ENCODE results near the gene TMEM169. TPM values are rescaled to one million over a fixed set of nuclear protein-coding genes. Genes with fewer than 3 reads are reported as not detected.
A peak's percentile ranks its signal among the peaks of the same experiment; 100 is the strongest.
"Not testable (repeated sequence)": the region's sequence is repeated elsewhere in the genome, so short reads cannot be mapped to it uniquely, and the experiment has no call there.

The TMEM169 gene
- total RNA-seq, 2 donors from 2014 or later: 1.6 TPM

GRCh38 chr2:216075510-216076485 is 5.9 kb upstream of the TMEM169 start:
- no peak for ATAC-seq (replicated peaks in 1 of 2)
- peaks cover 0 to 1% of the 10 kb centered on the region in 2 donors for H3K36me3 Mint-ChIP-seq (ENCODE audit: insufficient read depth in 2 of 2)
- H3K27ac Mint-ChIP-seq: no peak overlapping the region

GRCh38 chr2:216078776-216079175 is 2.9 kb upstream of the TMEM169 start:
- peaks cover 65% of the 10 kb centered on the region for H3K4me1 Mint-ChIP-seq (ENCODE audit: low read depth)
- no peaks in the 10 kb centered on the region for H3K27me3 Mint-ChIP-seq (ENCODE audit: low read depth)
- no peak overlapping the region for H3K27ac Mint-ChIP-seq

More at GRCh38 chr2:216075510-216076485, 5.9 kb upstream of the TMEM169 start:
- H3K4me1 Mint-ChIP-seq (ENCODE audit: low read depth): peaks cover 38% of the 10 kb centered on the region
- no peak overlapping the region for H3K4me3 Mint-ChIP-seq
- no peak for DNase-seq
- no peaks in the 10 kb centered on the region for H3K9me3 Mint-ChIP-seq
- no peaks in the 10 kb centered on the region for H3K27me3 Mint-ChIP-seq (ENCODE audit: low read depth)

GRCh38 chr2:216080048-216080447 is 1.7 kb upstream of the TMEM169 start:
- ATAC-seq (replicated peaks in 1 of 2); H3K27me3 Mint-ChIP-seq (ENCODE audit: low read depth); H3K36me3 Mint-ChIP-seq (ENCODE audit: insufficient read depth in 2 of 2); H3K27ac Mint-ChIP-seq; DNase-seq; H3K9me3 Mint-ChIP-seq: not testable (repeated sequence)
- peak overlapping the region; percentile 89 to 94 for H3K4me3 Mint-ChIP-seq
- peaks cover 65% of the 10 kb centered on the region for H3K4me1 Mint-ChIP-seq (ENCODE audit: low read depth)

More at GRCh38 chr2:216078776-216079175, 2.9 kb upstream of the TMEM169 start:
- ATAC-seq (replicated peaks in 1 of 2) (no peak), DNase-seq (no peak)
- no peak overlapping the region for H3K4me3 Mint-ChIP-seq
- H3K9me3 Mint-ChIP-seq: no peaks in the 10 kb centered on the region
- peaks cover 0 to 3% of the 10 kb centered on the region in 2 donors for H3K36me3 Mint-ChIP-seq (ENCODE audit: insufficient read depth in 2 of 2)

GRCh38 chr2:216081012-216081411 is 707 bp upstream of the TMEM169 start:
- no peak for DNase-seq
- H3K4me1 Mint-ChIP-seq (ENCODE audit: low read depth): peaks cover 61% of the 10 kb centered on the region
- H3K4me3 Mint-ChIP-seq: peak overlapping the region; percentile 89 to 94
- peak overlapping the region; percentile 85 for H3K27ac Mint-ChIP-seq
- H3K9me3 Mint-ChIP-seq: no peaks in the 10 kb centered on the region
- ATAC-seq (replicated peaks in 1 of 2): peak in 1 of 2 donors; percentile 1
- H3K36me3 Mint-ChIP-seq (ENCODE audit: insufficient read depth in 2 of 2): peaks cover 0 to 3% of the 10 kb centered on the region in 2 donors
- H3K27me3 Mint-ChIP-seq (ENCODE audit: low read depth): no peaks in the 10 kb centered on the region

- DNase-seq (peak in 1 of 2 donors; percentile 24), ATAC-seq (replicated peaks in 1 of 2) (peak; percentile 9 to 25)
- Mint-ChIP-seq H3K4me1 (ENCODE audit: low read depth) (peaks cover 69% of the 10 kb centered on the region), H3K27me3 (ENCODE audit: low read depth) (no peaks in the 10 kb centered on the region), H3K4me3 (peak overlapping the region; percentile 89 to 94), H3K27ac (peak overlapping the region; percentile 85), H3K9me3 (no peaks in the 10 kb centered on the region), H3K36me3 (ENCODE audit: insufficient read depth in 2 of 2) (peaks cover 0 to 3% of the 10 kb centered on the region in 2 donors)
Measured at GRCh38 chr2:216082117-216082711, 495 bp downstream of the TMEM169 start.

GRCh38 chr2:216082805-216083204 is 1.1 kb downstream of the TMEM169 start:
- no peaks in the 10 kb centered on the region for H3K27me3 Mint-ChIP-seq (ENCODE audit: low read depth)
- H3K9me3 Mint-ChIP-seq: no peaks in the 10 kb centered on the region
- peaks cover 0 to 3% of the 10 kb centered on the region in 2 donors for H3K36me3 Mint-ChIP-seq (ENCODE audit: insufficient read depth in 2 of 2)
- H3K4me1 Mint-ChIP-seq (ENCODE audit: low read depth): peaks cover 69% of the 10 kb centered on the region
- ATAC-seq (replicated peaks in 1 of 2) (no peak), DNase-seq (no peak)
- H3K4me3 Mint-ChIP-seq: peak overlapping the region; percentile 89 to 94
- H3K27ac Mint-ChIP-seq: peak overlapping the region; percentile 29

- H3K9me3 Mint-ChIP-seq: no peaks in the 10 kb centered on the region
- no peaks in the 10 kb centered on the region for H3K27me3 Mint-ChIP-seq (ENCODE audit: low read depth)
- no peak for ATAC-seq (replicated peaks in 1 of 2)
- H3K36me3 Mint-ChIP-seq (ENCODE audit: insufficient read depth in 2 of 2): peaks cover 0 to 3% of the 10 kb centered on the region in 2 donors
- H3K4me3 Mint-ChIP-seq: peak overlapping the region; percentile 52 to 72
- DNase-seq: peak in 1 of 2 donors; percentile 5
- peaks cover 68% of the 10 kb centered on the region for H3K4me1 Mint-ChIP-seq (ENCODE audit: low read depth)
- peak overlapping the region; percentile 81 for H3K27ac Mint-ChIP-seq
Measured at GRCh38 chr2:216083464-216084281, 2.0 kb downstream of the TMEM169 start.

- peaks cover 71% of the 10 kb centered on the region for H3K4me1 Mint-ChIP-seq (ENCODE audit: low read depth)
- peak overlapping the region; percentile 52 to 72 for H3K4me3 Mint-ChIP-seq
- no peak for ATAC-seq (replicated peaks in 1 of 2)
- H3K27me3 Mint-ChIP-seq (ENCODE audit: low read depth): no peaks in the 10 kb centered on the region
- H3K9me3 Mint-ChIP-seq: peaks cover 0 to 2% of the 10 kb centered on the region in 2 donors
- peaks cover 3% of the 10 kb centered on the region in 2 donors for H3K36me3 Mint-ChIP-seq (ENCODE audit: insufficient read depth in 2 of 2)
- H3K27ac Mint-ChIP-seq: peak overlapping the region; percentile 81
- peak; percentile 22 to 42 for DNase-seq
Measured at GRCh38 chr2:216084547-216084946, 2.8 kb downstream of the TMEM169 start.

- H3K9me3 Mint-ChIP-seq: peaks cover 2 to 4% of the 10 kb centered on the region in 2 donors
- ATAC-seq (replicated peaks in 1 of 2) (no peak), DNase-seq (no peak)
- H3K36me3 Mint-ChIP-seq (ENCODE audit: insufficient read depth in 2 of 2): peaks cover 2 to 6% of the 10 kb centered on the region in 2 donors
- H3K27ac Mint-ChIP-seq: peak overlapping the region; percentile 64
- H3K4me3 Mint-ChIP-seq: no peak overlapping the region
- peaks cover 68% of the 10 kb centered on the region for H3K4me1 Mint-ChIP-seq (ENCODE audit: low read depth)
- H3K27me3 Mint-ChIP-seq (ENCODE audit: low read depth): no peaks in the 10 kb centered on the region
Measured at GRCh38 chr2:216086207-216086893, 4.6 kb downstream of the TMEM169 start.

- H3K9me3 Mint-ChIP-seq: peaks cover 2 to 4% of the 10 kb centered on the region in 2 donors
- H3K27me3 Mint-ChIP-seq (ENCODE audit: low read depth): no peaks in the 10 kb centered on the region
- H3K4me3 Mint-ChIP-seq: peak overlapping the region; percentile 2 to 74
- peaks cover 32% of the 10 kb centered on the region for H3K4me1 Mint-ChIP-seq (ENCODE audit: low read depth)
- H3K36me3 Mint-ChIP-seq (ENCODE audit: insufficient read depth in 2 of 2): peaks cover 0 to 6% of the 10 kb centered on the region in 2 donors
- peak overlapping the region; percentile 92 for H3K27ac Mint-ChIP-seq
- no peak for DNase-seq
- peak; percentile 82 to 92 for ATAC-seq (replicated peaks in 1 of 2)
Measured at GRCh38 chr2:216090369-216090786, 8.7 kb downstream of the TMEM169 start.

- Mint-ChIP-seq H3K4me1 (ENCODE audit: low read depth) (peaks cover 20% of the 10 kb centered on the region), H3K9me3 (peaks cover 2 to 4% of the 10 kb centered on the region in 2 donors), H3K36me3 (ENCODE audit: insufficient read depth in 2 of 2) (peaks cover 0 to 6% of the 10 kb centered on the region in 2 donors), H3K27ac (no peak overlapping the region), H3K27me3 (ENCODE audit: low read depth) (no peaks in the 10 kb centered on the region), H3K4me3 (no peak overlapping the region)
- no peak for ATAC-seq (replicated peaks in 1 of 2)
- DNase-seq: no peak
Measured at GRCh38 chr2:216092646-216093045, 10.9 kb downstream of the TMEM169 start.

- no peak overlapping the region for H3K4me3 Mint-ChIP-seq
- DNase-seq (no peak), ATAC-seq (replicated peaks in 1 of 2) (no peak)
- peaks cover 0 to 4% of the 10 kb centered on the region in 2 donors for H3K9me3 Mint-ChIP-seq
- peaks cover 0 to 3% of the 10 kb centered on the region in 2 donors for H3K36me3 Mint-ChIP-seq (ENCODE audit: insufficient read depth in 2 of 2)
- peaks cover 14% of the 10 kb centered on the region for H3K4me1 Mint-ChIP-seq (ENCODE audit: low read depth)
- H3K27ac Mint-ChIP-seq: no peak overlapping the region
- H3K27me3 Mint-ChIP-seq (ENCODE audit: low read depth): no peaks in the 10 kb centered on the region
Measured at GRCh38 chr2:216094701-216095100, 13.0 kb downstream of the TMEM169 start.

All from activated T-cell treated with anti-CD3 and anti-CD28 coated beads, Interleukin-2, amount 50 U/mL, for 72 hours (primary cell).